Ovary (tissue), 9 donors: Measurements from ENCODE around the gene SCAMP4. TPM values are rescaled to one million over a fixed set of nuclear protein-coding genes. Genes with fewer than 3 reads are reported as not detected.

Experiments used
- DNase-seq, 5 donors: peaks; one replicate each; pipeline ENCODE4 v3.0.0-alpha.2; 2019 to 2020
- H3K27ac ChIP-seq, 2 donors: fragments of 200-600 bp; one replicate each; pipeline versions ENCODE4 v1.5.1 to v1.8.0; 2019 to 2022
- H3K27me3 ChIP-seq: fragments of 200-600 bp; one replicate; pipeline ENCODE4 v1.8.0; 2022
- H3K36me3 ChIP-seq: fragments of 200-600 bp; sonication (generic); one replicate; pipeline ENCODE4 v1.5.1; 2019
- H3K4me1 ChIP-seq: one replicate; pipeline ENCODE4 v1.8.1; 2013; ENCODE audit warnings: mild to moderate bottlenecking, moderate library complexity; ENCODE audit not compliant: insufficient read depth
- H3K4me3 ChIP-seq: fragments of 200-600 bp; sonication (generic); one replicate; pipeline ENCODE4 v1.5.1; 2017
- H3K9me3 ChIP-seq, 2 donors: fragments of 200-600 bp in 1 of 2; sonication (generic) in 1 of 2; one replicate each; pipeline versions ENCODE4 v1.5.1 to v1.8.1; 2013 to 2019; ENCODE audit warnings: mild to moderate bottlenecking in 1 of 2, moderate library complexity in 1 of 2
- EP300 ChIP-seq: sonication (generic); formaldehyde crosslinking; IDR thresholded peaks from one replicate; pipeline ENCODE4 v1.6.1; 2017; ENCODE audit warnings: antibody characterized with exemption
- POLR2A ChIP-seq: fragments of 450-650 bp; IDR thresholded peaks from one replicate; pipeline ENCODE4 v1.6.1; 2017; ENCODE audit warnings: antibody characterized with exemption, mild to moderate bottlenecking, moderate library complexity
- WGBS, 3 donors: extraction: QIAGEN DNeasy Blood & Tissue Kit in 1 of 3; methylation state at CpG; one replicate each; pipeline versions ENCODE4 v1.1.5 to v1.1.7; 2013 to 2017; 5-methylcytosine and 5-hydroxymethylcytosine counted together
- intact Hi-C, 4 donors: fragments of 100-400 bp; cut with DNase I; formaldehyde crosslinking; loops; one replicate each; pipeline versions ENCODE4 v1.11.0 to v1.15.1; 2022 to 2023
- polyA plus RNA-seq, 2 donors: library from polyadenylated mRNA; stranded (reverse); fragments of 200-250 nt in 1 of 2; fragments of 350-450 nt in 1 of 2; fragmentation: Illumina TruSeq in 1 of 2; extraction: RNeasy Lipid Tissue Mini Kit (QIAGEN cat#74804) in 1 of 2; gene quantifications; one replicate each; pipeline ENCODE4 v1.2.3, GENCODE V29; 2013 to 2014
- total RNA-seq, 7 donors: library from RNA; depleted of rRNA in 2 of 7; stranded (reverse); fragments of >200 nt in 2 of 7; fragmentation: NEBNext Ultra II Directional in 3 of 7; extraction: Animal tissue kit (Norgen Biotek cat#: 25700) in 3 of 7; gene quantifications; one replicate each; pipeline versions ENCODE4 v1.1.0 to v1.2.4, GENCODE V29; 2016 to 2023
- TF ChIP-seq, protein P1 (sequence below), 3 donors: fragments of 450-650 bp in 2 of 3; fragments of 200-600 bp in 1 of 3; IDR thresholded peaks; one replicate each; pipeline versions ENCODE4 v1.5.1 to v1.8.0; 2016 to 2022; ENCODE audit warnings: antibody characterized with exemption in 3 of 3, mild to moderate bottlenecking in 1 of 3
- donor health status: DM: no; HTN: no; CAD: no; lungs with moderate emphysema.
- donor health status: DM: no; HTN: no; CAD: no.
- donor health status: Bipolar disorder and iron deficiency.
- donor health status: DM: yes; HTN: yes; CAD: no.
- donor health status: DM: no; HTN: no; CAD: no.
- donor health status: DM: yes; HTN: yes; CAD: no.

The SCAMP4 gene
- total and polyA plus RNA-seq, 9 donors = 11.7 to 87.0 (median 56.5) TPM

DNA sequence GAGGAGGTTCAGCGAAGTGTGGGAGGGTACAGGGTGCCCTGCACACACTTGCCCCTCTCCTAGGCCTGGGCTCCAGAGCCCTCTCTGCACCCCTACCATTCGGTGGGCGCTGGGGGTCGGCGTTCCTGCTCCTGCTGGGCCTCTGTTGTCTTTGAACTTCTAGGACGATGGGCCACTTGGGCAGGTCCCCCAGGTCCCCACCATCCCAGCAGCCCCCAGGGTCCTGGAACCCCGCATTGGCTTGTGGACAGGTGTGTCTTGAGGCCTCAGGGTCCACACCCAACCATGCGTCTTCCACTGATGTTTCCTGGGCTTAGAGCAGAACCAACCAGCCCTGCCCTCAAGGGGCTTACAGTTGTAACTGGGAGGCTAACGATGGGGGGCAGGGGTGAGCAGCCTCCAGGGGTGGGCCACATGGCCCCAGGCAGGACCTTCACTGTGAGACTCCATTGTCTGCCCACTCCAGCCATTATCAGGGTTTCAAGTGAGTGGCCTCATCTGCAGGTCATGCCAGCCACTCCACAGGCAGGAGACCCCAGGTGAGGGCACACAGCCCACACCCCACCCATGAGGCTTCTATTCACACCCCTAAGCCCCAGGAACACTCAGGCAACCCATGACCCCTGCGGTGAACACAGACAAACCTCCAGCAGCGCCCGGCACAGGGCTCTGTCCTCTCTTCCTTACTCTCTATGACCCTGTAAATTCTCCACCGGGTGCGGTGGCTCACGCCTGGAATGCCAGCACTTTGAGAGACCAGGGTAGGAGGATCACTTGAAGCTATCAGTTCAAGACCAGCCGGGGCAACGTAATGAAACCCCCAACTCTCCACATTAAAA, 39.8 kb upstream of the SCAMP4 start:
- DNase-seq = peak in 1 of 5 donors; percentile 52
- H3K9me3 ChIP-seq = no peaks in the 10 kb centered on the region
- no peaks in the 10 kb centered on the region for H3K27me3 ChIP-seq
- H3K36me3 ChIP-seq = no peaks in the 10 kb centered on the region
- WGBS, 3 donors = 82 to 86% (median 86%) methylated on average over 16 to 17 of the region's 17 CpGs
- H3K27ac ChIP-seq = peak overlapping the region; percentile 18 to 87
- intact Hi-C loops = loop anchor here in 1 of 4 donors (5.0 kb wide), 1 partner anchor 42 kb away; the partner anchor contains the start of genes ADAT3 and SCAMP4
- peaks cover 8% of the 10 kb centered on the region for H3K4me1 ChIP-seq
- TF ChIP-seq EP300 (no peak), POLR2A (no peak)
- TF ChIP-seq, protein P1, sequence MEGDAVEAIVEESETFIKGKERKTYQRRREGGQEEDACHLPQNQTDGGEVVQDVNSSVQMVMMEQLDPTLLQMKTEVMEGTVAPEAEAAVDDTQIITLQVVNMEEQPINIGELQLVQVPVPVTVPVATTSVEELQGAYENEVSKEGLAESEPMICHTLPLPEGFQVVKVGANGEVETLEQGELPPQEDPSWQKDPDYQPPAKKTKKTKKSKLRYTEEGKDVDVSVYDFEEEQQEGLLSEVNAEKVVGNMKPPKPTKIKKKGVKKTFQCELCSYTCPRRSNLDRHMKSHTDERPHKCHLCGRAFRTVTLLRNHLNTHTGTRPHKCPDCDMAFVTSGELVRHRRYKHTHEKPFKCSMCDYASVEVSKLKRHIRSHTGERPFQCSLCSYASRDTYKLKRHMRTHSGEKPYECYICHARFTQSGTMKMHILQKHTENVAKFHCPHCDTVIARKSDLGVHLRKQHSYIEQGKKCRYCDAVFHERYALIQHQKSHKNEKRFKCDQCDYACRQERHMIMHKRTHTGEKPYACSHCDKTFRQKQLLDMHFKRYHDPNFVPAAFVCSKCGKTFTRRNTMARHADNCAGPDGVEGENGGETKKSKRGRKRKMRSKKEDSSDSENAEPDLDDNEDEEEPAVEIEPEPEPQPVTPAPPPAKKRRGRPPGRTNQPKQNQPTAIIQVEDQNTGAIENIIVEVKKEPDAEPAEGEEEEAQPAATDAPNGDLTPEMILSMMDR (IDR thresholded peaks at IDR 0.05) = no peak
- H3K4me3 ChIP-seq = no peak overlapping the region

DNA sequence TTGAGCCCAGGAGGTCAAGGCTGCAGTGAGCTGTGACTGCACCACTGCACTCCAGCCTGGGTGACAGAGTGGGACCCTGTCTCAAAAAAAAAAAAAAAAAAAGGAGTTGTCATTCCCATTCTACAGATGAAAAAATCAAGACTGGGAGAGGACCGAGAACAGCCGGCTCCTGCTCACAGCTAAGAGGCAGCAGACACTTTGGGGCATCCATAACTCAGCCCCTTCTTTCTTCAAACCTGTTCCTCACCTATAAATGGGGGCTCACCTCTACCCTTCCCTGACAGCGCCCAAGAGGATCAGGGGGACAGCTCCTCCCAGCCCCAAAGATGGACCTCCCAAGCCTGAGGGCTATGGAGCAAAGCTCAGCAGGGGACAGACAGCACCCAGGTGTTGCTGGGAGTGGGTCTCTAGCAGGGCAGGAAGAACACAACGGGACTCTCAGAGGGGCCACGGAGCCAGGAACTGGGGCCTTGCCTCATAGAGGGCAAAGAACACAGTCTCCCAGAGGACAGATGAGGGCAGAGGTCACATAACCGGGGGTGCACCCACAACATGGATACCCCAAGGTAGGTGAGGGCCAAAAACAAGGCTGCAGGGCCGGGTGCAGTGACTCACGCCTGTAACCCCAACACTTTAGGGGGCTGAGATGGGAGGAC, 38.4 kb upstream of the SCAMP4 start:
- TF ChIP-seq, protein P1 (IDR thresholded peaks at IDR 0.05) = no peak
- TF ChIP-seq EP300 (no peak), POLR2A (no peak)
- Histone ChIP-seq H3K4me3 (no peak overlapping the region), H3K27ac (no peak overlapping the region), H3K4me1 (peaks cover 3% of the 10 kb centered on the region), H3K9me3 (no peaks in the 10 kb centered on the region), H3K36me3 (no peaks in the 10 kb centered on the region), H3K27me3 (no peaks in the 10 kb centered on the region)
- no peak for DNase-seq
- intact Hi-C loops = loop anchor here in 1 of 4 donors (5.0 kb wide), 1 partner anchor 40 kb away; the partner anchor contains the start of genes ADAT3 and SCAMP4
- 83 to 87% (median 84%) methylated on average over 8 of the region's 8 CpGs for WGBS, 3 donors

DNA sequence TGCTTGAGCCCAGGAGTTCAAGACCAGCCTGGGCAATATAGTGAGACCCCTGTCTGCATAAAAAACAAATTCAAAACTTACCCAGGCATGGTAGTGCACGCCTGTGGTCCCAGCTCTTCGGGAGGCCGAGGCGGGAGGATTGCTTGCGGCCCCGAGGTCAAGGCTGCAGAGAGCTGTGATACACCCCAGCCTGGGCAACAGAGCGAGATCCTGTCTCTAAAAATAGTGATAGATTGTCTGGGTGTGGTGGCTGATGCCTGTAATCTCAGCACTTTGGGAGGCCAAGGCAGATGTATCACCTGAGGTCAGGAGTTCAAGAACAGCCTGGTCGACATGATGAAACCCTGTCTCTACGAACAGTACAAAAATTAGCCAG, 37.9 kb upstream of the SCAMP4 start:
- WGBS, 3 donors = 58 to 78% (median 75%) methylated on average over 9 of the region's 9 CpGs
- no peak for DNase-seq
- H3K27ac ChIP-seq = no peak overlapping the region

DNA sequence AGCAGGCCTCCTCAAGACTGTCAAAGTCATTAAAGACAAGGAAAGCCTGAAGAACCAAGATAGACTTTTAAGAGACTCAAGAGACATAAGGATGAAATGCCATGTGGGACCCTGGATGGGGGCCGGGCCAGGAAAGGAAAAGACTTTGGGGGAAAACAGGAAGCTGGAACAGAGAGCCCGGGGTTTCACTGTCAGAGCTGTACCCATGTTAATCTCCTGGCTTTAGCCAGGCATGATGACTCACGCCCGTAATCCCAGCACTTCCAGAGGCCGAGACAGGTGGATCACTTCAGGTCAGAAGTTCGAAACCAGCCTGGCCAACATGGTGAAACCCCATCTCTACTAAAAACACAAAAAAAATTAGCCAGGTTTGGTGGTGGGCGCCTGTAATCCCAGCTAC, 36.2 kb upstream of the SCAMP4 start:
- H3K27ac ChIP-seq = no peak overlapping the region
- no peak overlapping the region for H3K4me3 ChIP-seq

More for the DNA sequence above, 37.9 kb upstream of the SCAMP4 start:
- no peaks in the 10 kb centered on the region for H3K9me3 ChIP-seq
- intact Hi-C loops = loop anchor here in 1 of 4 donors (5.0 kb wide), 1 partner anchor 40 kb away; the partner anchor contains the start of genes ADAT3 and SCAMP4
- TF ChIP-seq, protein P1 (IDR thresholded peaks at IDR 0.05) = no peak
- TF ChIP-seq EP300 (no peak), POLR2A (no peak)
- no peaks in the 10 kb centered on the region for H3K27me3 ChIP-seq
- peaks cover 3% of the 10 kb centered on the region for H3K4me1 ChIP-seq
- H3K36me3 ChIP-seq = no peaks in the 10 kb centered on the region
- H3K4me3 ChIP-seq = no peak overlapping the region

More for the DNA sequence above, 36.2 kb upstream of the SCAMP4 start:
- Histone ChIP-seq H3K9me3 (no peaks in the 10 kb centered on the region), H3K27me3 (no peaks in the 10 kb centered on the region), H3K4me1 (peaks cover 13% of the 10 kb centered on the region), H3K36me3 (no peaks in the 10 kb centered on the region)
- TF ChIP-seq, protein P1 (IDR thresholded peaks at IDR 0.05) = no peak
- TF ChIP-seq POLR2A = no peak
- no peak for TF ChIP-seq EP300
- intact Hi-C loops = loop anchor here in 1 of 4 donors (5.0 kb wide), 1 partner anchor 38 kb away; the partner anchor contains the start of genes ADAT3 and SCAMP4
- no peak for DNase-seq
- 89 to 90% (median 89%) methylated on average over 7 of the region's 7 CpGs for WGBS, 3 donors
